Bronchus fibroblast of lung (primary cell): ENCODE data around the gene MUC4. TPM values are rescaled to one million over a fixed set of nuclear protein-coding genes. Genes with fewer than 3 reads are reported as not detected.

ENCODE experiments used
- total RNA-seq: library from RNA; depleted of rRNA; stranded (reverse); fragments of >200 nt; gene quantifications from 2 replicates; pipeline ENCODE4 v1.2.3, GENCODE V29; 2015

MUC4 gene, protein sequence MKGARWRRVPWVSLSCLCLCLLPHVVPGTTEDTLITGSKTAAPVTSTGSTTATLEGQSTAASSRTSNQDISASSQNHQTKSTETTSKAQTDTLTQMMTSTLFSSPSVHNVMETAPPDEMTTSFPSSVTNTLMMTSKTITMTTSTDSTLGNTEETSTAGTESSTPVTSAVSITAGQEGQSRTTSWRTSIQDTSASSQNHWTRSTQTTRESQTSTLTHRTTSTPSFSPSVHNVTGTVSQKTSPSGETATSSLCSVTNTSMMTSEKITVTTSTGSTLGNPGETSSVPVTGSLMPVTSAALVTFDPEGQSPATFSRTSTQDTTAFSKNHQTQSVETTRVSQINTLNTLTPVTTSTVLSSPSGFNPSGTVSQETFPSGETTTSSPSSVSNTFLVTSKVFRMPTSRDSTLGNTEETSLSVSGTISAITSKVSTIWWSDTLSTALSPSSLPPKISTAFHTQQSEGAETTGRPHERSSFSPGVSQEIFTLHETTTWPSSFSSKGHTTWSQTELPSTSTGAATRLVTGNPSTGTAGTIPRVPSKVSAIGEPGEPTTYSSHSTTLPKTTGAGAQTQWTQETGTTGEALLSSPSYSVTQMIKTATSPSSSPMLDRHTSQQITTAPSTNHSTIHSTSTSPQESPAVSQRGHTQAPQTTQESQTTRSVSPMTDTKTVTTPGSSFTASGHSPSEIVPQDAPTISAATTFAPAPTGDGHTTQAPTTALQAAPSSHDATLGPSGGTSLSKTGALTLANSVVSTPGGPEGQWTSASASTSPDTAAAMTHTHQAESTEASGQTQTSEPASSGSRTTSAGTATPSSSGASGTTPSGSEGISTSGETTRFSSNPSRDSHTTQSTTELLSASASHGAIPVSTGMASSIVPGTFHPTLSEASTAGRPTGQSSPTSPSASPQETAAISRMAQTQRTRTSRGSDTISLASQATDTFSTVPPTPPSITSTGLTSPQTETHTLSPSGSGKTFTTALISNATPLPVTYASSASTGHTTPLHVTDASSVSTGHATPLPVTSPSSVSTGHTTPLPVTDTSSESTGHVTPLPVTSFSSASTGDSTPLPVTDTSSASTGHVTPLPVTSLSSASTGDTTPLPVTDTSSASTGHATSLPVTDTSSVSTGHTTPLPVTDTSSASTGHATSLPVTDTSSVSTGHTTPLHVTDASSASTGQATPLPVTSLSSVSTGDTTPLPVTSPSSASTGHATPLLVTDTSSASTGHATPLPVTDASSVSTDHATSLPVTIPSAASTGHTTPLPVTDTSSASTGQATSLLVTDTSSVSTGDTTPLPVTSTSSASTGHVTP (N-terminal part only)
- not detected in 2 replicates for total RNA-seq

DNA sequence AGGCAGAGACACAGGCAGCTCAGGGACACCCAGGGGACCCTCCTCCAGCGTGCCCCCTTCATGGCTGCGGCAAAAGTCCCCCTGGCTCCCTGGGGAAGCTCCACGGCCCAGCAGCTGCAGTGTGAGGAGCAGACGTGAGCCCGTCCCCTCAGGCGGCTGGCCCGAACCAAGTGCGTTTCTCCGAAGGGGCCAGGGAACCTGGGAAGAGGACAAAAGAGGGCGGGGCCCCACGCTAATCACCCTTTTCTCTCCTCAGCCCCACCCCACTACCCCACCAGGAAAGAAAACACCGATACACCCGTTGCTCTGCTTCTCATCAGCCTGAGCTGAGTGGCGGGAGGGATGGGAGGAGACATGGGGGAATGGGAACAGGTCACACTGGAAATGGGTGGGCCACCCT is at the start of gene MUC4:
Gene MUC4, minus strand, starts transcription at position 174 of the 400 bp plus-strand sequence. Its CDS starts 112 bp downstream, at position 62.

GRCh38 chr3:195720831-195721506 is 90.8 kb downstream of the MUC4 start, which contains the start of gene MUC20:
Gene MUC20 (plus strand): TSS chr3:195720978. CDS start chr3:195721008, 30 bp downstream.

Other genes with a start within 250 kb of the MUC4 start
- 0.74 and 1.0 TPM in 2 replicates for gene APOD, start 228.0 kb downstream of the MUC4 start, total RNA-seq
- under 0.01 and 0.15 TPM in 2 replicates for gene MUC20, start 91.0 kb downstream of the MUC4 start, total RNA-seq
- gene TNK2, start 96.6 kb upstream of the MUC4 start, total RNA-seq, result 10.4 and 10.9 TPM in 2 replicates